IPS-20b (cell line): ENCODE data around the gene ASL.
"Not testable (repeated sequence)": the region's sequence is repeated elsewhere in the genome, so short reads cannot be mapped to it uniquely, and the experiment has no call there.

Experiments used
- H3K27ac ChIP-seq: one replicate; pipeline ENCODE4 v1.5.1; 2013; ENCODE audit warnings: low read length
- H3K27me3 ChIP-seq: 2 replicates; pipeline ENCODE4 v1.6.1; 2013; ENCODE audit warnings: mild to moderate bottlenecking, low read length, inconsistent platforms; ENCODE audit not compliant: insufficient read depth
- H3K36me3 ChIP-seq: 2 replicates; pipeline ENCODE4 v1.6.1; 2013; ENCODE audit warnings: low read depth, mild to moderate bottlenecking, inconsistent platforms, low read length, moderate library complexity; ENCODE audit not compliant: insufficient read depth
- H3K4me1 ChIP-seq: 2 replicates; pipeline ENCODE4 v1.6.1; 2013; ENCODE audit warnings: mild to moderate bottlenecking, control low read depth, inconsistent platforms, low read length, moderate library complexity; ENCODE audit not compliant: insufficient read depth
- H3K4me3 ChIP-seq: 2 replicates; pipeline ENCODE4 v1.5.1; 2013; ENCODE audit warnings: mild to moderate bottlenecking, low read length, inconsistent platforms
- H3K9ac ChIP-seq: 2 replicates; pipeline ENCODE4 v1.6.1; 2013; ENCODE audit warnings: low read depth, mild to moderate bottlenecking, inconsistent platforms, low read length, moderate library complexity
- H3K9me3 ChIP-seq: 2 replicates; pipeline ENCODE4 v1.6.1; 2013; ENCODE audit warnings: mild to moderate bottlenecking, low read depth, low read length, inconsistent platforms; ENCODE audit not compliant: insufficient read depth

ASL gene

GRCh38 chr7:66127172-66127571 is 51.6 kb downstream of the ASL start:
- not testable (repeated sequence) for H3K27ac ChIP-seq, H3K4me3 ChIP-seq, H3K9me3 ChIP-seq, H3K27me3 ChIP-seq, H3K9ac ChIP-seq, H3K4me1 ChIP-seq
- peaks cover 23% of the 10 kb centered on the region for H3K36me3 ChIP-seq

- H3K9me3 ChIP-seq = no peaks in the 10 kb centered on the region
- no peaks in the 10 kb centered on the region for H3K4me1 ChIP-seq
- H3K9ac ChIP-seq = no peak overlapping the region
- H3K36me3 ChIP-seq = peaks cover 88% of the 10 kb centered on the region
- no peak overlapping the region for H3K27ac ChIP-seq
- no peak overlapping the region for H3K4me3 ChIP-seq
- H3K27me3 ChIP-seq = no peaks in the 10 kb centered on the region
Observed at GRCh38 chr7:66138994-66139752, 63.6 kb downstream of the ASL start.

- Histone ChIP-seq H3K27me3 (no peaks in the 10 kb centered on the region), H3K9ac (no peak overlapping the region), H3K36me3 (peaks cover 90% of the 10 kb centered on the region), H3K4me1 (no peaks in the 10 kb centered on the region), H3K4me3 (no peak overlapping the region), H3K27ac (no peak overlapping the region), H3K9me3 (no peaks in the 10 kb centered on the region)
Observed at GRCh38 chr7:66140924-66141323, 65.3 kb downstream of the ASL start.

GRCh38 chr7:66142334-66142733 is 66.7 kb downstream of the ASL start:
- Histone ChIP-seq H3K27me3 (no peaks in the 10 kb centered on the region), H3K27ac (no peak overlapping the region), H3K9ac (no peak overlapping the region), H3K4me1 (no peaks in the 10 kb centered on the region), H3K9me3 (no peaks in the 10 kb centered on the region), H3K36me3 (peaks cover 91% of the 10 kb centered on the region), H3K4me3 (no peak overlapping the region)

GRCh38 chr7:66142996-66143395 is 67.4 kb downstream of the ASL start:
- Histone ChIP-seq H3K27ac (no peak overlapping the region), H3K4me1 (no peaks in the 10 kb centered on the region), H3K9me3 (no peaks in the 10 kb centered on the region), H3K9ac (no peak overlapping the region), H3K36me3 (peaks cover 91% of the 10 kb centered on the region), H3K4me3 (no peak overlapping the region), H3K27me3 (no peaks in the 10 kb centered on the region)
